ENCODE results near the gene VPS8.

DNA sequence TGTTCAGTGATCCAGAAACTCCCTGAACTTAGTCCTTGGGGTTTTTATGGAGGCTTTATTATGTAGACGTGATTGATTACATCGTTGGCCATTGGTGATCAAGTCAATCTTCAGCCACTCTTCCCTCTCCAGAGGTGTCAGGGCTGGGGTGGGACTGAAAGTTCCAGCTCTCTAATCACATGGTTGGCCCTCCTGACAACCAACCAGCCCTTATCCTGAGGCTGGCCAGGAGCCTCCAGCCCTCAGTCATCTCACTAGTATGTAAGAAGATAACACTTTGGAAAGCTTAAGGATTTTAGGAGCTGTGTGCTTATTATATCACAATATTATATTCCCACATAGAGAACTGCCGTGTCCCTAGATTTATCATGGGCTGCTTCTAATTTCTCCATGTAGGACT is 142.3 kb downstream of the VPS8 start:
- TF ChIP-seq EZH2 (IDR thresholded peaks at IDR 0.05; ENCODE audit: borderline replicate concordance, low read length) = no peak
- TF ChIP-seq, protein P1, sequence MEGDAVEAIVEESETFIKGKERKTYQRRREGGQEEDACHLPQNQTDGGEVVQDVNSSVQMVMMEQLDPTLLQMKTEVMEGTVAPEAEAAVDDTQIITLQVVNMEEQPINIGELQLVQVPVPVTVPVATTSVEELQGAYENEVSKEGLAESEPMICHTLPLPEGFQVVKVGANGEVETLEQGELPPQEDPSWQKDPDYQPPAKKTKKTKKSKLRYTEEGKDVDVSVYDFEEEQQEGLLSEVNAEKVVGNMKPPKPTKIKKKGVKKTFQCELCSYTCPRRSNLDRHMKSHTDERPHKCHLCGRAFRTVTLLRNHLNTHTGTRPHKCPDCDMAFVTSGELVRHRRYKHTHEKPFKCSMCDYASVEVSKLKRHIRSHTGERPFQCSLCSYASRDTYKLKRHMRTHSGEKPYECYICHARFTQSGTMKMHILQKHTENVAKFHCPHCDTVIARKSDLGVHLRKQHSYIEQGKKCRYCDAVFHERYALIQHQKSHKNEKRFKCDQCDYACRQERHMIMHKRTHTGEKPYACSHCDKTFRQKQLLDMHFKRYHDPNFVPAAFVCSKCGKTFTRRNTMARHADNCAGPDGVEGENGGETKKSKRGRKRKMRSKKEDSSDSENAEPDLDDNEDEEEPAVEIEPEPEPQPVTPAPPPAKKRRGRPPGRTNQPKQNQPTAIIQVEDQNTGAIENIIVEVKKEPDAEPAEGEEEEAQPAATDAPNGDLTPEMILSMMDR (IDR thresholded peaks at IDR 0.05; ENCODE audit: low read length) = no peak

All from OCI-LY1 (cell line).